ENCODE results near the gene COMMD3.

DNA sequence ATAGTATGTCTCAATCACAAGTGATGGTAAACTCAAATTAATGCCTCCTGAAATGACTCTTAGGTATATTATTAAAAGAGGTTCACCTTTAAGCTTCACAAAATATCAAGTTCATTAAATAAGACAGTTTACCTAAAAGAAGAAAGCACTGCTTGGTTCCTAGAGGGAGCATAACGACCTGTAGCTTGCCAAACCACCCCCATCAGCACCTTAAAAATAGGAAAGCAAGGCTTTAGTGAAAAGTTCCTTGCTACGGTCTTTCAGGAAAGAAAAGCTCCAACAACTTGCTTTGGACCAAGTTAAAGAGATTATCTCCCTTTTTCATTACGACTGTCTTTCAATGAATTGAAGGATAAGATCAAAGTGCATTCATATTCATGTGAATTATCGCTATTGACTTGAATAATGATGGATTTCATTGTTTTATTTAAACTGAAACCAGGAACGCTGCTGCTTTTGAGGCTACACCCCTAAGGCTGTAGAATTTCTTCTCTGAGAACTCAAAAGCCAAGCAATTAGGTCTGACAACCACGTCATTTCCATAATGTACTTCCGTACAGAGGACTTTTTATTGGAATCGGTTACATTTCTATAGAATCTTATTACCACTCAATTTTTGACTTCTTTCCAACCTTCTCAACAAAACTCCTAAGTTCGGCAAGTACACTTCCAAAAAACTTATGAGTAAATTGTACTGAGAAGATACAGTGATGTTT is 22.2 kb downstream of the COMMD3 start:
- TF ChIP-seq, protein P1, sequence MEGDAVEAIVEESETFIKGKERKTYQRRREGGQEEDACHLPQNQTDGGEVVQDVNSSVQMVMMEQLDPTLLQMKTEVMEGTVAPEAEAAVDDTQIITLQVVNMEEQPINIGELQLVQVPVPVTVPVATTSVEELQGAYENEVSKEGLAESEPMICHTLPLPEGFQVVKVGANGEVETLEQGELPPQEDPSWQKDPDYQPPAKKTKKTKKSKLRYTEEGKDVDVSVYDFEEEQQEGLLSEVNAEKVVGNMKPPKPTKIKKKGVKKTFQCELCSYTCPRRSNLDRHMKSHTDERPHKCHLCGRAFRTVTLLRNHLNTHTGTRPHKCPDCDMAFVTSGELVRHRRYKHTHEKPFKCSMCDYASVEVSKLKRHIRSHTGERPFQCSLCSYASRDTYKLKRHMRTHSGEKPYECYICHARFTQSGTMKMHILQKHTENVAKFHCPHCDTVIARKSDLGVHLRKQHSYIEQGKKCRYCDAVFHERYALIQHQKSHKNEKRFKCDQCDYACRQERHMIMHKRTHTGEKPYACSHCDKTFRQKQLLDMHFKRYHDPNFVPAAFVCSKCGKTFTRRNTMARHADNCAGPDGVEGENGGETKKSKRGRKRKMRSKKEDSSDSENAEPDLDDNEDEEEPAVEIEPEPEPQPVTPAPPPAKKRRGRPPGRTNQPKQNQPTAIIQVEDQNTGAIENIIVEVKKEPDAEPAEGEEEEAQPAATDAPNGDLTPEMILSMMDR (IDR thresholded peaks at IDR 0.05): no peak
- TF ChIP-seq POLR2A (IDR thresholded peaks at IDR 0.05): no peak

All from thyroid gland (tissue), 4 donors.